H1 (cell line): ENCODE data around the gene CEP97. TPM values are rescaled to one million over a fixed set of nuclear protein-coding genes. Genes with fewer than 3 reads are reported as not detected.

Experiments used
- CTCF ChIA-PET: fragments of 300-600 bp; sonication (Branson Sonifier 250); formaldehyde crosslinking; loops from one replicate; lab custom pipeline; 2021; ENCODE audit not compliant: partially characterized antibody; lab: Charles Lee
- POLR2A ChIA-PET: fragments of 300-600 bp; sonication (Branson Sonifier 250); formaldehyde crosslinking; loops from one replicate; lab custom pipeline; 2021; ENCODE audit warnings: inconsistent platforms; ENCODE audit not compliant: partially characterized antibody; lab: Charles Lee
- DNase-seq, 2 experiments: peaks; one replicate each; pipeline versions ENCODE4 v3.0.0 to v3.0.0-alpha.2; 2010 to 2022; ENCODE audit warnings: low spot score in 2 of 2, low read depth in 1 of 2, mixed read lengths in 1 of 2
- FAIRE-seq: peaks from 2 replicates; lab custom pipeline; 2011; peaks lifted over from hg19 to GRCh38; lab: Jason Lieb, UNC
- H2AFZ ChIP-seq: 2 replicates; pipeline ENCODE4 v1.8.1; 2012; ENCODE audit warnings: low read length, inconsistent platforms
- H2AK5ac ChIP-seq: 2 replicates; pipeline ENCODE4 v1.6.1; 2013; ENCODE audit warnings: low read depth, low read length
- H2BK120ac ChIP-seq: replicated peaks from 2 replicates; pipeline ENCODE3; 2013; ENCODE audit warnings: low read depth, low read length, inconsistent platforms
- H2BK12ac ChIP-seq: 2 replicates; pipeline ENCODE4 v1.6.1; 2013; ENCODE audit warnings: low read depth, low read length
- H2BK15ac ChIP-seq: 2 replicates; pipeline ENCODE4 v1.6.1; 2013; ENCODE audit warnings: low read length
- H2BK20ac ChIP-seq: 2 replicates; pipeline ENCODE4 v1.6.1; 2013; ENCODE audit warnings: low read length
- H2BK5ac ChIP-seq: 2 replicates; pipeline ENCODE4 v1.6.1; 2013; ENCODE audit warnings: low read depth, low read length
- H3K14ac ChIP-seq: 2 replicates; pipeline ENCODE4 v1.6.1; 2013; ENCODE audit warnings: inconsistent platforms; ENCODE audit not compliant: insufficient read length
- H3K18ac ChIP-seq: 2 replicates; pipeline ENCODE4 v1.6.1; 2013; ENCODE audit warnings: low read length; ENCODE audit errors: extremely low read depth
- H3K23ac ChIP-seq: 2 replicates; pipeline ENCODE4 v1.6.1; 2013; ENCODE audit warnings: inconsistent platforms; ENCODE audit not compliant: insufficient read length
- H3K23me2 ChIP-seq: 2 replicates; pipeline ENCODE4 v1.6.1; 2013; ENCODE audit warnings: low read depth, low read length
- H3K27ac ChIP-seq: 2 replicates; pipeline ENCODE4 v1.6.1; 2011; ENCODE audit warnings: low read depth, low read length, inconsistent platforms
- H3K27me3 ChIP-seq, 4 experiments: replicated peaks in 1 of 4; 1 replicate in 1 of 4; 2 replicates in 3 of 4; pipeline versions ENCODE4 v1.6.1 to v1.8.1; 2011 to 2013; ENCODE audit warnings: low read length in 3 of 4, mild to moderate bottlenecking in 3 of 4, inconsistent platforms in 2 of 4, mixed read lengths in 2 of 4, moderate library complexity in 1 of 4; ENCODE audit not compliant: control insufficient read depth in 3 of 4, insufficient read depth in 3 of 4; ENCODE audit errors: extremely low read depth in 1 of 4
- H3K36me3 ChIP-seq, 4 experiments: 2 replicates each; pipeline versions ENCODE4 v1.6.1 to v1.8.1; 2011 to 2013; ENCODE audit warnings: mild to moderate bottlenecking in 4 of 4, low read length in 3 of 4, moderate library complexity in 2 of 4, control low read depth in 1 of 4, inconsistent platforms in 1 of 4; ENCODE audit not compliant: insufficient read depth in 4 of 4, control insufficient read depth in 2 of 4
- H3K4ac ChIP-seq: replicated peaks from 2 replicates; pipeline ENCODE3; 2013; ENCODE audit warnings: low read length, low read depth, mixed read lengths, inconsistent platforms; ENCODE audit not compliant: insufficient read length
- H3K4me1 ChIP-seq, 4 experiments: replicated peaks in 1 of 4; 1 replicate in 1 of 4; 2 replicates in 3 of 4; pipeline versions ENCODE4 v1.6.1 to v1.8.1; 2011 to 2013; ENCODE audit warnings: low read length in 3 of 4, inconsistent platforms in 2 of 4, mixed read lengths in 1 of 4; ENCODE audit not compliant: insufficient read depth in 4 of 4, control insufficient read depth in 3 of 4
- H3K4me2 ChIP-seq, 2 experiments: 2 replicates each; pipeline versions ENCODE4 v1.6.1 to v1.8.1; 2011 to 2013; ENCODE audit warnings: low read depth in 2 of 2, low read length in 2 of 2, control low read depth in 1 of 2, inconsistent platforms in 1 of 2, mild to moderate bottlenecking in 1 of 2; ENCODE audit not compliant: insufficient read depth in 1 of 2
- H3K4me3 ChIP-seq, 4 experiments: fragments of 200-600, 300-600 bp in 1 of 4; sonication (generic), shearing (Covaris generic), sonication (Bioruptor Twin) in 1 of 4; 2 replicates each; pipeline versions ENCODE4 v1.5.1 to v1.8.1; 2011 to 2016; ENCODE audit warnings: low read length in 4 of 4, low read depth in 3 of 4, control low read depth in 2 of 4, inconsistent platforms in 2 of 4, mild to moderate bottlenecking in 2 of 4, mixed read lengths in 1 of 4, moderate library complexity in 1 of 4; ENCODE audit not compliant: insufficient read depth in 2 of 4; ENCODE audit errors: extremely low read depth in 1 of 4
- H3K56ac ChIP-seq: replicated peaks from 2 replicates; pipeline ENCODE3; 2013; ENCODE audit warnings: low read depth, mild to moderate bottlenecking, mixed read lengths, low read length, inconsistent platforms; ENCODE audit not compliant: insufficient read length
- H3K79me1 ChIP-seq: 2 replicates; pipeline ENCODE4 v1.6.1; 2013; ENCODE audit warnings: low read depth, low read length, control low read depth
- H3K79me2 ChIP-seq, 2 experiments: 2 replicates each; pipeline versions ENCODE4 v1.6.1 to v1.8.1; 2012 to 2013; ENCODE audit warnings: low read length in 2 of 2, mild to moderate bottlenecking in 2 of 2, inconsistent platforms in 1 of 2; ENCODE audit not compliant: insufficient read depth in 2 of 2, control insufficient read depth in 1 of 2
- H3K9ac ChIP-seq, 4 experiments: replicated peaks in 1 of 4; 1 replicate in 1 of 4; 2 replicates in 3 of 4; pipeline versions ENCODE4 v1.6.1 to v1.8.1; 2011 to 2013; ENCODE audit warnings: low read depth in 3 of 4, low read length in 3 of 4, control low read depth in 2 of 4, mild to moderate bottlenecking in 2 of 4, moderate library complexity in 2 of 4, inconsistent platforms in 1 of 4; ENCODE audit errors: extremely low read depth in 1 of 4
- H3K9me3 ChIP-seq, 2 experiments: 2 replicates each; pipeline versions ENCODE4 v1.6.1 to v1.8.1; 2012 to 2013; ENCODE audit warnings: mild to moderate bottlenecking in 2 of 2, moderate library complexity in 2 of 2, control low read depth in 1 of 2, inconsistent platforms in 1 of 2, low read depth in 1 of 2, low read length in 1 of 2, mixed read lengths in 1 of 2; ENCODE audit not compliant: insufficient read depth in 2 of 2
- H4K20me1 ChIP-seq, 2 experiments: replicated peaks in 1 of 2; 2 replicates each; pipeline versions ENCODE3 to v1.8.1; 2011 to 2013; ENCODE audit warnings: inconsistent platforms in 2 of 2, low read length in 2 of 2, mild to moderate bottlenecking in 1 of 2; ENCODE audit not compliant: insufficient read depth in 2 of 2, control insufficient read depth in 1 of 2
- H4K5ac ChIP-seq: 2 replicates; pipeline ENCODE4 v1.6.1; 2013; ENCODE audit warnings: low read length, low read depth, mixed read lengths, inconsistent platforms; ENCODE audit not compliant: insufficient read length
- H4K8ac ChIP-seq: 2 replicates; pipeline ENCODE4 v1.8.0; 2013; ENCODE audit warnings: mild to moderate bottlenecking, moderate library complexity, low read length, inconsistent platforms; ENCODE audit not compliant: insufficient read depth; ENCODE audit errors: extremely low read depth
- H4K91ac ChIP-seq: replicated peaks from 2 replicates; pipeline ENCODE3; 2013; ENCODE audit warnings: low read length, mixed read lengths, inconsistent platforms; ENCODE audit not compliant: insufficient read length
- CTCF ChIP-seq, 3 experiments: IDR thresholded peaks; 1 replicate in 2 of 3; 2 replicates in 1 of 3; pipeline versions ENCODE4 v1.5.1 to v1.6.1; 2011; ENCODE audit warnings: low read length in 3 of 3, mild to moderate bottlenecking in 3 of 3, inconsistent platforms in 2 of 3, low read depth in 1 of 3, moderate library complexity in 1 of 3; ENCODE audit not compliant: insufficient read depth in 1 of 3; ENCODE audit errors: control extremely low read depth in 1 of 3
- E2F6 ChIP-seq: IDR thresholded peaks from 2 replicates; pipeline ENCODE4 v1.6.1; 2012; ENCODE audit warnings: inconsistent platforms
- RAD21 ChIP-seq, 2 experiments: IDR thresholded peaks in 1 of 2; conservative IDR thresholded peaks in 1 of 2; 2 replicates each; pipeline ENCODE4 v1.6.1; 2011; ENCODE audit warnings: low read depth in 2 of 2, low read length in 2 of 2, improper control_type of control experiment in 1 of 2, inconsistent platforms in 1 of 2, mild to moderate bottlenecking in 1 of 2, moderate library complexity in 1 of 2
- SIRT6 ChIP-seq: IDR thresholded peaks from one replicate; pipeline ENCODE4 v1.7.1; 2012; ENCODE audit warnings: low read length, inconsistent platforms
- polyA plus RNA-seq, 7 experiments: library from polyadenylated mRNA; depleted of rRNA in 3 of 7; stranded (reverse) in 5 of 7; unstranded in 2 of 7; fragments of >200 nt in 5 of 7; fragments of 200-250 nt in 2 of 7; gene quantifications; 1 replicate in 5 of 7; 2 replicates in 1 of 7; 4 replicates in 1 of 7; pipeline versions ENCODE4 v1.2.1 to v1.2.3, GENCODE V29; 2011 to 2013; ENCODE audit warnings: missing spikeins in 2 of 7, mixed read lengths in 2 of 7
- total RNA-seq: library from RNA; stranded (reverse); fragmentation: NEBNext Ultra II Directional; extraction: Animal tissue kit (Norgen Biotek cat#: 25700); gene quantifications from 2 replicates; pipeline ENCODE4 v1.2.1, GENCODE V29; 2021

Gene CEP97
- total and polyA plus RNA-seq, 2 of the 8 experiments (the other 6 are each of a cell fraction or from before 2014, with no cell fraction given), result 1.6 to 13.2 TPM

- H2BK15ac ChIP-seq, result no peak overlapping the region
- no peak overlapping the region for H3K27ac ChIP-seq
- H2BK5ac ChIP-seq, result no peak overlapping the region
- DNase-seq, result no peak
- H3K36me3 ChIP-seq, result peaks cover 0 to under 1% (median under 1%) of the 10 kb centered on the region in 4 experiments; a peak in 3 of 8 replicates
- no peak overlapping the region for H3K18ac ChIP-seq
- no peak for FAIRE-seq
- peaks cover 4 to 6% of the 10 kb centered on the region in 2 experiments for H3K79me2 ChIP-seq
- ChIA-PET POLR2A (interaction anchor here (0.7 to 12.8 kb wide), 5 partner anchors 11 to 37 kb away, joined by 3 to 308 read pairs (median 3); partner anchors contain the start of gene ZBTB11), CTCF (interaction anchor here (0.5 to 3.4 kb wide), 11 partner anchors 11 to 655 kb away, joined by 3 to 14 read pairs (median 5); partner anchors contain the start of gene ZBTB11)
- H4K91ac ChIP-seq, result no peak overlapping the region
- no peak overlapping the region for H3K4me3 ChIP-seq
- no peak overlapping the region for H3K23ac ChIP-seq
- no peak overlapping the region for H3K56ac ChIP-seq
- H2BK20ac ChIP-seq, result no peak overlapping the region
- H3K23me2 ChIP-seq, result peaks cover under 1% of the 10 kb centered on the region
- H2BK120ac ChIP-seq, result no peak overlapping the region
- H2AFZ ChIP-seq, result no peak overlapping the region
- no peak overlapping the region for H3K14ac ChIP-seq
- H3K9ac ChIP-seq, result no peak overlapping the region
- peak in 2 of 3 experiments; percentile 20 to 23; a peak in 2 of 4 replicates for TF ChIP-seq CTCF (IDR thresholded peaks at IDR 0.05; ENCODE audit: control extremely low read depth in 1 of 3, insufficient read depth in 1 of 3, low read depth in 1 of 3, low read length in 3 of 3)
- TF ChIP-seq E2F6, result no peak
- no peak for TF ChIP-seq SIRT6
- TF ChIP-seq RAD21 (IDR thresholded peaks at IDR 0.05 in 1 of 2, conservative IDR thresholded peaks at IDR 0.05 in 1 of 2; ENCODE audit: low read depth in 2 of 2, low read length in 2 of 2), result peak in 1 of 2 experiments; percentile 27; a peak in 1 of 4 replicates
- H4K5ac ChIP-seq, result no peak overlapping the region
- no peaks in the 10 kb centered on the region for H3K9me3 ChIP-seq
- H3K79me1 ChIP-seq, result 0 out of 2 replicates have a peak, but pooled peaks cover 1% of the 10 kb centered on the region
- peak overlapping the region; percentile 45; the same call in 1 of the 2 replicates for H4K8ac ChIP-seq
- H2BK12ac ChIP-seq, result no peak overlapping the region
- H3K27me3 ChIP-seq, result no peaks in the 10 kb centered on the region
- H2AK5ac ChIP-seq, result no peak overlapping the region
- H3K4ac ChIP-seq, result no peak overlapping the region
- no peaks in the 10 kb centered on the region for H4K20me1 ChIP-seq
- H3K4me2 ChIP-seq, result no peak overlapping the region
- H3K4me1 ChIP-seq, result peaks cover 0 to 4% (median 2%) of the 10 kb centered on the region in 4 experiments; a peak in 3 of 7 replicates
Measured at GRCh38 chr3:101690972-101691371, 33.4 kb upstream of the CEP97 start.
